Stimulated activated CD8-positive, alpha-beta memory T cell treated with anti-CD3 and anti-CD28 coated beads, Interleukin-15, amount 100 ng/mL, for 4 hours (primary cell): Measurements from ENCODE around the gene TFAP2E.
A peak's percentile ranks its signal among the peaks of the same experiment; 100 is the strongest.

Experiments used
- DNase-seq, 2 donors: peaks; one replicate each; pipeline ENCODE4 v3.0.0-alpha.2; 2020; ENCODE audit warnings: low read depth in 2 of 2

TFAP2E gene

DNA sequence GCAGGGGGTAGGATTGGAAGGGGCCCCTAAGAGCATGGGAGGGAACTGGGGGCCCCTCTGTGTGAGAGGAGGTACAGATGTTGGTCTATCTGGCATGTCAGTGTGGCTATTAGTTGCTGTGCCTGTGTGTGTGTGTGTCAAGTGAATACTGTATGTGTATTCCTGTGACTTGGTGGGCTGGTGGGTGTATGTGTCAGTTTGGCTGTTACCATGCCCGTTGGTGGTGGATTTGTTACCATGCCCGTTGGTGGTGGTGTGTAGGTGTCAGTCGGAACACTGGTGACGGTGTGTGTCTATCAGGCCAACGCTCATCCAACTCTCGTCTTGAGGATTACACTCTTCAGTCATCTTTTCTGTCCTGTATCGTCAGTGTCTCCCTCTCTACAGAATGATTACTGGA lies 22.6 kb downstream of the TFAP2E start:
- DNase-seq = no peak

DNA sequence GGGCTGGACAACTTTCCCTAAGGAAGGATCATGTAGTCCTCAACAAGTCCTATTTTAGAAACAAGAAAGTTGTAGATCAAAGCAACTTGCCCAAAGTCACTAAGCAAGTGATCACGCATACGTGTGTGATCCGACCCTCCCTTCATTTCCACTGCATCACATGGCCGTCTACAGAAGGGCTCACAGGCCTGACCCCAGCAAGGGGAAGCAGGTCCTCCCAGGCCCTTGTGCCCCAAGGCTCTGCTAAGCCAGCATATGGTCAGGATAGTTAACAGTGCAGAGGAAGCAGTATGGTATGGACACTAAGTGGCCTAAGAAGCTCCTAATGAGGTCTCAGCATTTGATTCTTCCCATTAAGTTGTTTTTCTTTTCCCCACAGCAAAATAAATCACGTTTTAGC lies 24.8 kb downstream of the TFAP2E start:
- DNase-seq = no peak

DNA sequence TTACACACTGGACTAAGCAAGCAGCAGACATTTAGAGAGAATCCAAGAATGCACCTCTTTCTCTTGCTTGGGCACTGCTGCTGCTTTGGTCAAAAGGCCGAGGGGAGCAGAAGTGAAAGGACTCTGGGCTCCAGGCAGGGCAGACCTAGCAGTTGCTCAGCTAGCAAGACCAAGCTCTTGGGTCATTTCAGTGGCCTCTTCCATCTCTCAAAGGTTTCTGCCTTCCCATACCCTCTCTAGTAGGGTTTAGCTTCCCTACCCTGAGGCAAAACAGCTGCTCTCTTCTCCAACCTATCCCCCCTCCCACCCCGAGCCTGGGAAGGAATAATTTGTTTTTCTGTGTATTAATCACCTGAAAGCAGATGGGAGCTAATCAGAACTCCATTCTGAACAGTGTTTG lies 25.8 kb downstream of the TFAP2E start:
- DNase-seq = no peak

GRCh38 chr1:35599411-35599810 lies 26.3 kb downstream of the TFAP2E start:
- no peak for DNase-seq

GRCh38 chr1:35600593-35600992 lies 27.5 kb downstream of the TFAP2E start:
- no peak for DNase-seq

DNA sequence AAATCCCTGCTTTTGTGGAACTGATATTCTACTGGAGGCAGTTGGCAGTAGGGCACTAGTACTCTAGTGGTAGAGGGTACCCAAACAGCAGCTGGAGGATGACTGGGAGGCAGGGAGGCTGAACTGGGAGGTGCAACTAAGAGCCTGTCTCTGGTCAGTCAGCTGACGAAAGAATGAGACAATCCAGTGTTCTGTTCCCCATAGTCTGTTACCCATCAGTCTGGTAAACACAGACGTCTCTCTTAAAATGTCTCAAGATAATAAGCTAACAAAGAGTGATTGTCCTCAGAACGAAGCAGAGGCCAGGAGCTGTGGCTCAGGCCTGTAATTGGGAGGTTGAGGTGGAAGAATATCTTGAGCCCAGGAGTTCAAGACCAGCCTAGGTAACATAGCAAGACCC lies 30.4 kb downstream of the TFAP2E start:
- no peak for DNase-seq

DNA sequence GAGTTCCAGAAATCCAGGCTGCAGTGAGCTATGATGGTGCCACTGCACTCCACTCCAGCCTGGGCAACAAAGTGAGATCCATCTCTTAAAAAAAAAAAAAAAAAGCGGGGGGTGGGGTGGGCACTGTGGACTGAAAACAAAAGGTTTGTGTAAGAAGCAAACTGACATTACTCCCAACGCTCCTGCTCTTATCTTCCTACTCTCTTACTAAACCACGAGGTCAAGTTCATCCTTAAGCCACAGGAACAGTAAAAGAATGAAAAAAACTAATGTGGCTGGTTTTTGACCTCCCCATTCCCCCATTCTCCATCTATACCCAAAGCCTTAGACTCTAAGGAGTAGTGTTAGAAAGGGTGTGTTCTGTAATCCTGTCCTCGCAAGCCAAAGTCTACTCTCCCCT lies 30.8 kb downstream of the TFAP2E start:
- no peak for DNase-seq

GRCh38 chr1:35605071-35605866 lies 32.2 kb downstream of the TFAP2E start:
- DNase-seq = no peak

DNA sequence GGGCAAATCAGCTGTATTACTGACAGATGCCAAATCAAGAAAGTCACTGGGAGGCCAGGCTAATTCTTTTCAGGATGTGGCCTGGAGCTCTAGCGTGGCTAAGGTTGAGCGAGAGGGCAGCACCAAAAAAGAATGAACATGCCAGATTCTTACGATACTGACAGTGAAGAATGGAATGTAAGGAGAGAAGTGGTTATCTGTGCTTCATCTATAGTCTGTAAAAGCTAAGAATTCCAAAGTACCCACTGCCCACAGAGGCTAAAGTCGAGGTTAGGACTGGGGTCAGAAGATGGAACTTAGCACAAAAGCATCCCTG lies 32.7 kb downstream of the TFAP2E start:
- DNase-seq = no peak

DNA sequence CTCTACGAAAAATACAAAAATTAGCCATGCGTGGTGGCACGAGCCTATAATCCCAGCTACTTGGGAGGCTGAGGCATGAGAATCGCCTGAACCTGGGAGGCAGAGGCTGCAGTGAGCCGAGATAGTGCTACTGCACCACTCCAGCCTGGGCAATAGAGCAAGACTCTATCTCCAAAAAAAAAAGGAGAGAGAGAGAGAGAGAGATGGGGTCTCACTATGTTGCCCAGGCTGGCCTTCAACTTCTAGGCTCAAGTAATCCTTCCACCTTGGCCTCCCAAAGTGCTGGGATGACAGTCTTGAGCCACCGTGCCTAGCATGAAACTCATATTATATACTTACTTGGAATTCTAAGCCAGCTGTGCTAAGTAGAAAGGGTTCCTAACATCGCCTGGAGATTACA lies 38.5 kb downstream of the TFAP2E start:
- no peak for DNase-seq

GRCh38 chr1:35615440-35615839 lies 42.3 kb downstream of the TFAP2E start:
- DNase-seq = no peak

GRCh38 chr1:35619237-35620121 lies 46.4 kb downstream of the TFAP2E start:
- DNase-seq = no peak

DNA sequence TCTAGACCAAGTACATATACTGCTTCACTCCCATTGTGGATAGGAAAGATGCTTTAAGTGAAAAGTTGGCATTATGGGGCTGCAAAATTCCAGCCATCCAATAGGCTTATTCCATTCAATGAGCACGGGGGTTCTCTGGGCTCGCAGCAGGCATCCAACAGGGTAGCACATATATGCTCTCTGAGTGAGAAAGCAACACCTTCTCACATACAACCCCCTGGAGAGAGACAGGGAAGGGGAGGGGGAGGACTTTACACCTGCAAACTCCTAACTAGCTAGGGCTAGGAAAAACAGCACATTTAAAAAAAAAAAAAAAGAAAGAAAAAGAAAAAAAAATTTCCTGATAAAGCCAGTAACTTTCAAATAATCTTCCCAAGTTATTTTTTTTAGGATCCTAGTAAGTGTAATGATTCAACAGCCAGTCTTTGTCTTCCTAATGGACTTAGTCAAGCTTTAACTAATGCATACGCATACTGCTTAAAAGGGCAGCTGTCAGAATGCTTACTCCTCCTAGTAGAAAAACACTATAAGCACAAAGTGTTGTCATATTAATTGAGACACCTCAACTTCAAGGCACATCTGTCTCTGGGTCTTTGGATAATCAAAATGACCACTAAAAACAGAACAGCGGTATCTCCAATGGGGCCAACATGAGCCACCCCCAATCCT lies 49.5 kb downstream of the TFAP2E start:
- no peak for DNase-seq

DNA sequence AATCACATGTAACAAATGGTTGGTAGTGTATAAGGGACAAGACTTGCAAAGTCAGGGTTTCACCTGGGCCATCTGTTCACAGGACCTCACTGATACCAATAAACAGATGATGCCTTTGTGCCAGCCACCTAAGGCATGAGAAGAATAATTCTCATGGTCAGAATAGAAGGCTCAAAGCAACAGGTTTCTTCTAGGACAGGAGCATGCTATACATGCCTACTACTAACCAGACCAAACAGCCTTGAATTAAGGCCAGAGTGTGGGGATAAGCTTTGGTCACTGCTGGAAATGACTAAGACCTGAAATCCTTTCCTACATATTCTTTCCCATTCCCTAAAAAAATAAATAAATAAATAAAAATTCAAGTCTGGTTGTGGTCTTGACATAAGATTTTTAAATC lies 50.7 kb downstream of the TFAP2E start:
- no peak for DNase-seq

- no peak for DNase-seq
Measured at GRCh38 chr1:35629051-35629450, 55.9 kb downstream of the TFAP2E start.

DNA sequence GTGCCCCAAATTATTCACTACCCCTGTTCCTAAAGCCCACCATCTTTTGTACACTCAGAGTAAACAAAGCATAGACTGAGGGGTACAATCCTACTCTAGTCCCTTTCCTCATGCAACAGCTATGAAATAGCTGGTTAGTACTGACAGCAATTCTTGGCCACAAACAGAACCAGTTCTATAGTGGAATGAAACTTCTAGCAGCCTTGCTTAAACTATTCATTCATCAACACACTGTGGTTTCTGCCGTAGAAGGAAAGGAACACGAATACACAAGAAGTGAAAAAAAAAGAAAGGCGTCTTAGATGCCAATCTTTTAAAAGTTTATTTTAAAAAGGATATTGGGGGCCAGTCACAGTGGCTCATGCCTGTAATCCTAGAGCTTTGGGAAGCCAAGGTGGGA lies 58.3 kb downstream of the TFAP2E start:
- no peak for DNase-seq

GRCh38 chr1:35633547-35633946 lies 60.4 kb downstream of the TFAP2E start:
- DNase-seq = no peak

GRCh38 chr1:35637401-35637809 lies 64.3 kb downstream of the TFAP2E start:
- no peak for DNase-seq

DNA sequence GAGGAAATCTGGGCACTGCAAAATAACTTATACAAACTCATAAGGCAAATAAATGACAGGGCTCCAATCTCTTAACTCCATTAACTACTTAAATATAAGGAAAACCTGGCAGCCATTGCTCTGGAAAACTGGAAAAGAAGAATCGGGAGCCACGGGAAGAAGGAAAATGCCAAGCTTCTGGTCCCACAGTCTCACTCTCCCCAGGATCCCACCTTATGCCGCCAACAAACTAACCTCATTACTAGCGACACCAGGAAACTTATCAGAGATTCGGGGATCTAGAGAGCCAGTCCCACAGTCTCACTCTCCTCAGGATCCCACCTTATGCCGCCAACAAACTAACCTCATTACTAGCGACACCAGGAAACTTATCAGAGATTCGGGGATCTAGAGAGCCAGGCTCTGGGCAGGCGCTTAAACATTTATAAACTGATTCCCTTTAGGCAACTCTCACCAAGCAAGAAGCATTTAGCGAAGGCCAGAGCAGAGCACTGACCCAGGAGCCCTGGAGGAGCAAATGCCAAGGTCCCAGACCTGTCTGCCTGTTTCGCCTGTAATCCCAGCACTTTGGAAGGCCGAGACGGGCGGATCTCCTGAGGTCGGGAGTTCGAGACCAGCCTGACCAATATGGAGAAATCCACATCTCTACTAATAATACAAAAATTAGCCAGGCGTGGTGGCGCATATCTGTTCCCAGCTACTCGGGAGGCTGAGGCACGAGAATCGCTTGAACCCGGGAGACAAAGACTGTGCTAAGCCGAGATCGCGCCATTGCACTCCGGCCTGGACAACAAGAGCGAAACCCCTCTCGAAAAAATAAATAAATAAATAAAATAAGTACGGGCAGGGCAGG lies 67.5 kb downstream of the TFAP2E start:
- DNase-seq = no peak

DNA sequence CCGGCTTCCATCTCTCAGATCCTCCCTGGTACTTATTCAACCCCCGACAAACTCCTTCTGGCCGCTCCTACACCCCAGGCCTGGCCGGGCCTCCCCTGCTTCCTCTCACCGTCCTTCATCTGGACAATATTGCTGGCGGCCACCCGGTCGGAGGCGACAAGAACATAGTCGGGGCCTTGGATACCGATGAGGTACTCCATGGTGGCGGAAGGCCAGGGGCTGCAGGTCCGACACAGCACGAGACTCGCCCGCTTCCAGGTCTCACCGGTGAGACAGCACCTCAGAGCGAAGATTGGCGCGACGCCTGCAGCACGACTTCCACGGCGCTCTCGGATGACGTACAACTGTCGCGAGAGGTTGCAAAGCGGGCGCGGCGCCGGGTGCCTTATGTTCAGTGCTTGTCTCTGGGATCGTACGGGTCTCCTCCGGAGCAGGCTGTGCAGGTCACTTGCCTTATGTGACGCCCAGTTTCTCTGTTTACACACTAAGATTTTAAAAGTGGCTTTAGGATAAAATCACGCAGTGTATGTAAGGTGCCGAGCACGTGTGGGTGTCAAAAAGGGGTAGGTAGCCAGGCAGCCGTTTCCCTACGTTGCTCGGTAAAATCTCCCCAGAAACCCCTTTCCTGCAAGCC lies 68.2 kb downstream of the TFAP2E start, which contains the start of gene PSMB2:
PSMB2 (minus strand) TSS at position 294 of the 634 bp plus-strand sequence; CDS start at position 200, 94 bp downstream.
- peak; percentile 89 to 93 for DNase-seq

- no peak for DNase-seq
Measured at GRCh38 chr1:35642471-35642955, 69.4 kb downstream of the TFAP2E start.
